Measurements from ENCODE around the gene GALNT10.

The GALNT10 gene

DNA sequence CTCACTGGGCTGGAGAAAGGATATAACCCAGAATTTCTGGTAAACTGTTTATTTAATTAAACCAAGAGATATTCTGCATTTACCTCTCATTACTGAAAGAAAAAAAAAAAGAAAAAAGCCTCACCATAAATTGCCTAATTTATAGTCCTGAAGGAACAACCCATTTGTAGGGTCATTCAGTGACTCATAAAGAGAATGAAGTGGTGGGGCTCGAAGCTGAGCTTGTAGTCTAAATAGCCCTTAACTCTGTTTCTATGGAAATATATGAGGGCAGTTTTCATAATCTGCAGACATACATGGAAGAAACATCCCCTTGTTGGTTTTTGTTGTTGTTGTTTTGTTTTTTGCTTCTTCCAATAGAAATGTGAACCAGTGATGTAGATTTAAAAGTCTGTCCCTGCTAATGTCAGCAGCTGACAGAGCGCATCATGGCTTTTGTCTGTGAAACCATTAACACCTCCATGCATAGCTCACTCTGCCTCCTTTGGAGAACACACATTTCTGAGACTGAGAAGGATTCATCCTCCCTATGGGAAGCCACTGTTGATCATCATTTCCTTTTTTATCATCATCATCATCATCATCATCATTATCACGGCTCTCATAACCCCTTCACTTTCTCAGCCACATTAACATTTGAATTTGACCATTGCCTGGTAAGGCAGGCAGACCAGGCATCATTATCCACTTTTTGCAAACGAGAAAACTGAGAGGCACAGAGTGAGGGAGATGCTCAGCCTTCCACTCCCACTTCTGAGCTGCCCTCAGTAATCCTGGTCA, 187.4 kb downstream of the GALNT10 start:
- no peak for DNase-seq (ENCODE audit: low spot score)

DNA sequence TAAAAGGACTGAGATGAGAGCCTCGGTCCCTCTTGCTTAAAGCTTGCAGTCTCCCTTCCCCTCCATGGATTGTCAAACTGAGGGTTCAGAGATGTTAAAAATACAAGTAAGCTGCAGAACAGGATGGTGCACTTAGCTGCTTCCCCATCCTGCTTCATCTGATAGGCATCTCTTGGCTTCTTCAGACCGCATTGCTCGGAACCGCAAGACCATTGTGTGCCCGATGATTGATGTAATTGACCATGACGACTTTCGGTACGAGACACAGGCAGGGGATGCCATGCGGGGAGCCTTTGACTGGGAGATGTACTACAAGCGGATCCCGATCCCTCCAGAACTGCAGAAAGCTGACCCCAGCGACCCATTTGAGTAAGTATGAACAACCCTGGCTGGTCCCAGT, 189.7 kb downstream of the GALNT10 start:
- no peak for DNase-seq (ENCODE audit: low spot score)

DNA sequence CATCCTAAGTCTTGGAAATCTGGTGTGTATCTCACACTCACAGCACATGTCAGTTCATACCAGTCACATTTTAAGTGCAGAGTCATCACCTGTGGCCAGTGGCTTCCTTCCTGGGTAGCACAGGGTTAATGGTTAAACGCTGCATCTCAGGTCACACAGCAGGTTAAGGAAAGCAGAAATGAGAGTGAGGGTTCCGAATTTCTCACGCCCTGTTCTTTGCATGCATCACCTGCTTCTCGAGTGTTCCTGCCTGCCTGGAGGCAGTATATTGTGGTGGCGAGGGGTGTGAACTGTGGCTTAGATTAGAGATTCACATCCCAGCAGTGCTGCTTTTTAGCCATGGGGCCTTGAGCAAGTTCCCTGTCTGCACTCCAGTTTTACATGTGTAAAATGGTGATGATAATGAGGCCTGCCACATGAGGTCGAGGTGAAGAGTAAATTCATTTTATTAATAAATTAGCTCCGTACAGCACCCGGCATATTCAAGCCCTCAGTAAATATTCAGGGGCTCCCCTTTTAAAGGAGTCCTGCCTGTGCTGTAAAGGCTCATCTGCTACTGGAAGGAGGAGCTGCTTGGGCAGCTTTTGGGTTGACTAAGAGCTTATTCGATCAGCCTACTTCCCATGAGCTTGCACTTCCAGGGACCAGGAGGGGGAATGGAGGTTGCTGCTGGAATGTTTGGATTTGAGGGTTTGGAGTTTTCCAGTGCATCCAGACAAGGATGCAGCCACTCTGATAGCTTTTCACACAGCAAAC, 194.1 kb downstream of the GALNT10 start:
- DNase-seq (ENCODE audit: low spot score): no peak

DNA sequence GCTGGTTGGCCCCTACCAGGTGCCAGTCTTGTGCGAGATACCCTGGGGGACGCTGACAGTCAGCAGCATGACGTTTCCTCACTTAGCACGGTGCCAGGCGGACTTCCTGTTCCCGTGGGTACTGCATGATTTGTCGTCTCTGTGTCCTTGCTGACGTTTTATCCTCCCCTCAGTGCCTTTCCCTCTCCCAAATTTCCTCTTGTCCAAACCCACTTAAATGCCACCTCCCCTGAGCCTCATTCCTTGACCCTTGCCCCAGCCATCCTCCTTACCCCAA, 194.6 kb downstream of the GALNT10 start:
- no peak for DNase-seq (ENCODE audit: low spot score)

DNA sequence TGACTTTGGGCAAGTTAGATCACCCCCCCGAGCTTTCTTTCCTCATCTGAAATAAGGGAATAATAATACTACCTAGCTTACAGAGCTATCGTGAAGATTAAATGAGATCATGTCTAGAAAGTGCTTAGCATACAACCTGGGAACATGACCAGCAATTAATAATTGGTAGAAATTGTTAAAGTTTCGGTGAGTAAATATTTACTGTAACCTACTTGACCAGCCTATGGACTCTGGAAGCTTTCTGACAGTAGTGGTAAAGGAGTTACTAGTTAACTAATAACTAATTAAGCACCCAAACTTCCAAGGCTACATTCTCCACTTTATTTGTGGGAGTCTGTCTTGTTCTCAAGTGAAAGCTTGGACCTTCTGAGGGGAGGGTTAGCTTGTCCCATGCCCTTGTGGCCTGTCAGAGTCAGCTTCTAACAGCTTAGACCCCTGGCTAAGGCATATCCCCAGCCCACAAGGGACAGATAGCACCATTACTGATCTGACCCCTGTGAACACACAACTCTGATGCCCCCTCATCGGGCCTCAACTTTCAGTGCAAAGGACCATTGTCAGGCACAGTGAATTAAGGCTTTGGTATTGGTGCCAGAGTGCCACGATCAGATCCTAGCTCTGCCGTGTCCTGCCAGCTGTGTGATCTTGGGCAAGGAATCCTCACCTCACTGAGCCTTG, 196.6 kb downstream of the GALNT10 start:
- DNase-seq (ENCODE audit: low spot score): no peak

DNA sequence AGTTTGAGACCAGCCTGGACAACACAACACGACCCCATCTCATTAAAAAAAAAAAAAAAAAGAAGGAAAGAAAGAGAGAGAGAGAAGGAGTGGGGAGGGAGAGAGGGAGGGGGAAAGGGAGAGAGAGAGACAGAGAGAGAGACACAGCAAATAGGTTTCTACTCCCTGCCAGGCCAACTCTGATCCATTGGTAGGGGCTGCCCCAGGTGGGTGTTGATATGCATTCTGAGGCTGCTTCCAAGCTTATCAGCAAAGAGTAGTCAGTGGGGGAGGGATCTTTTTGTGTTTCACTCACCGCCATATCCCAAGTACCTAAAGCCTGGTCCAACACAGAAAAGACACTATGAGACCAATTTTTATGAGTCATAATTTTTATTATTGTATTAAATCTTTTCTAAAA, 198.3 kb downstream of the GALNT10 start:
- DNase-seq (ENCODE audit: low spot score): no peak

DNA sequence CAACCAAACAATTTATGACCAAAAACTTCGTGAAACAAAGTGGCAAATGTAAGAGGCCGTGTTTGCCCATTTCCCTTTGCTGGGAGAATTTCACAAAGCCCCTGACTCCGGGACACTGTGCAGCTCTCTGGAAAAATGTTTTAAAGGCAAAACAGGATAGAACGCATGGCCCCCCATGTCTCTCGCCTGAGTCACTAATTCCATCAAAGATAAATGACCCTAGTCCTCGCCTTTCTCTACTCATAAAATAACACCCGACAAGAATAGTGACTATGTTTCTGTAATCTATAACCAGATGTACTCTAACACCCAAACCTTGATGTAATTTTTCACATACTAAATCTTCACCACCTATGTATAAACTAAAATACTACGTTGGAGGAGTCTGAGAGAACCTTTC, 199.6 kb downstream of the GALNT10 start:
- no peak for DNase-seq (ENCODE audit: low spot score)

DNA sequence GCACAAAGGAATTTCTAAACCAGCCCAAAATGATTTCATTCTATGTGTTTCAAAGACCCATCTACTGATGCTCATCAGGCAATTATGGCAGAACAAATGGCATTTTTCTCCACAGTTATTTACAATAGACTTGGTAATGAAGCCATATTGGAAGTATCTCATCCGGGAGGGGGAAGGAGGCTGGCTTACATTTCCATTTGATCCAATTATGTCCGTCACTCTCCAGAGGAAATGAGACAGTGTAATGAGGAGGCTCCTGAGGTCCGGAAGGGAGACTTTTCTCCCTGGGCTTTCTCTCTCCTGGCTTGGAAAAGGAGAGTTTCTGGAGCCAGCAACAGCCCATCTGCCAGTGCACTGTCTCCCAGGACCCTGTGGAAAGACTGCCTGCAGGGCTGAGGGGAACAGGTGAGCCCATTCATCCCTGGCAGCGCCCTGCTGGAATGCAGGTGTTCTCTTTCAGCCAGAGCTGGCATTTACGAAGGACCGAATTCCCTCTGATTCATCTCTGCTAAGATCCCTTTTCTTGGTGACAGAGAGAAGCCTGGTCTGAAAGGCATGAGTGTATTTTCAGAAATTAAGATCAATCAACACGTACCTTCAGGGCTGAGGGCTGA, 200.3 kb downstream of the GALNT10 start:
- no peak for DNase-seq (ENCODE audit: low spot score)

DNA sequence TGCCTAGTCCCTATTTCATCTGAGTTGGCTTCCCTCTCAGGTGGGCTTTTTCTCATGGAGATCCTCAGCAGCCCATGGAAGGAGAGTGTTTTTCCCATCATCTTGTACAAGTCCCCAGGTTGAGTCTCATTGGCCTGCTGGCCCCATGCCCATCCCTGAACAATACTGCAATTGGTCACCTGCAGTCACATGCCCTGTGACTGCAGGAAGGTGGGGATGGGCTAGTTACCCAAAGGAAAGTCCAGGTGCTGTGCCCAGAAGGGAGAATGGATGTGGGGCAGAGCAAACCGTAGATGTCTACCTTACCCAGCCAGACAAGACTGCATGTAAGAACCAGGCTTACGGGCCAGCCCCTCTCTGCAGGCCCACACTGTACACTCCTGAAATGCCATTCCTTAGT, 201.3 kb downstream of the GALNT10 start:
- DNase-seq (ENCODE audit: low spot score): no peak

DNA sequence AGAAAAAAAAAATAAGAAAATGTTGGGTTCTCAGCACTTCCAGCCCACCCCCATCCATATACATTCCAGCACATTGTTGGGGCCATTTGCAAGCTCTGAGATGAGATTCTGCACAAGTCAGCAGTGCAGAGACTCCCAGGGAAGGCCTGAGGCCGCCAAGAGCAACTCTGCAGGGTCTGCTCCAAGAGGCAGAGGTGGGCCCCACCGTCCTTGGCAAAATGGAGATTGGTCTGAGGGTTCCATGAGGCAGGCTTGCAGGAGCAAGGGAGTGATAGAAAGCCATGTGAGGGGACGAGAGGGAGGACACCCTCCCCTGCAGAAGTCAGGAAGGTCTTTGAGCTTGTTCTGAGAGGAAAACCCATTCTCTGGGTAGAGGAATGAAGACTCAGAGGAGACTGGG, 203.3 kb downstream of the GALNT10 start:
- no peak for DNase-seq (ENCODE audit: low spot score)

DNA sequence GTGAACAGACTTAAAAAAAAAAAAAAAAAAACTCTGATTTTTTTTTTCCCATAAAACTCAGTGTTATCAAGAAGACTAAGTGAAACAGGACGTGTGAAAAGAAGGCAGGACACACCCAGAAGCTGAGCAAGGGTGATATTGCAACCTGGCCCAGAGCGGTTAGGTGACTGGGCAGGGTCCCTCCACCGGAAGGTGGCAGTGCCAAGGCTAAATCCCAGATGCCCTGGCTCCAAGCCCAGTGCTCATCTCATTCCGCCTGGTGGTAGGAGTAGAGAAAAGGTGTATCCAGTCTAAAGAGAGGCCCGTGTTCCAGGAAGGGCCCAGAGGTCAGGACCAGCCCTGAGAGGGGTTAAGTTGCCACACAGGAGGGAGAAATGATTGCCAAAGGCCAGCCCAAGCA, 203.8 kb downstream of the GALNT10 start:
- DNase-seq (ENCODE audit: low spot score): no peak

DNA sequence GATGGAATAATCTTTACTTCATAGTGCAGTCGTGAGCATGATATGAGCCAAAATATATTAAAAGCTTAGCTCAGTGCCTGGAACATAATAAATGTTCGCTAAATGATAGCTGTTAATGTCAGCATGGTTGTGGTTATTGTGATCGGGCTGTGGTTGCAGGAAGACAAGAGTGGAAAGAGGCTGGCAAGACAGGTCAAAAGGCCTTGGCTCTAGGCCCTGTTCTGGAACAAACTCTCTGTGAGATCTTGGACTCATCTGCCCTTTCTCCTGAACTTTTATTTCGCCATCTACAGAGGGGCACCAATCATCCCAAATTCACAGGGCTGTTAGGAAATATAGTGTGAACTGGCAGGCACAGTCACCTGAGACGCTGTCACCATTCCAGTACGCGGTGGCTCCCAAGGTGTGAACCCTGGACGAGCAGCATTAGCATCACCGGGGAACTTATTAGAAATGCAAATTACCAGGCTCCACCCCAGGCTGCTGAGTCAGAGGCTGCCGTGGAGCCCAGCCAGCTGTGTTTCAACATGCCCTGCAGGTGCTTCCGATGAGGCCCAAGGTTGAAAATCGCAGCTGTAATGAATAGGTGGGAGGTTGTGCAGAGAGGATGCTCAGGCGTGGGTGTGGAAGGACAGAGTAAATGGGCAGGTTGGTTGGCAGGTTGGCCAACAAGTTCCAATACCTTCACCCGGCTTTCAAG, 205.0 kb downstream of the GALNT10 start:
- DNase-seq (ENCODE audit: low spot score): no peak

DNA sequence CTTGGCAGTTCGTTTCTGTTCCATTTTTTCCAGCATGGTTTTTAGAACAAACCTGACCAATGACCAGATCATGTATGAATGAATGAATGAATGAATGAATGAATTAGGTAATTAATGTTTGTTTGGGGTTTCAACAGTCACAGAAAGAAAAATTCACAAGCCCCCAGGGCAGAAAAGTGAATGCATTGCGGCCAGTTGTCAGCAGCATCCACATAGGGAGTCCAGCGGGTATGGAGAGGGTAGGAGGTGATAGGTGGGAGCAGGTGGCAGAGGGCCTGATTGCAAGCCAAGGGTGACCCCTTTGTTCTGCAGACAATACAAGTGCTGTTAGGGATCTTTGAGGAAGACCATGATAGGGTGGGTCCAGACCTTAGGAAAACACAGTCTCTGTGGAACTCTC, 205.6 kb downstream of the GALNT10 start:
- DNase-seq (ENCODE audit: low spot score): no peak

DNA sequence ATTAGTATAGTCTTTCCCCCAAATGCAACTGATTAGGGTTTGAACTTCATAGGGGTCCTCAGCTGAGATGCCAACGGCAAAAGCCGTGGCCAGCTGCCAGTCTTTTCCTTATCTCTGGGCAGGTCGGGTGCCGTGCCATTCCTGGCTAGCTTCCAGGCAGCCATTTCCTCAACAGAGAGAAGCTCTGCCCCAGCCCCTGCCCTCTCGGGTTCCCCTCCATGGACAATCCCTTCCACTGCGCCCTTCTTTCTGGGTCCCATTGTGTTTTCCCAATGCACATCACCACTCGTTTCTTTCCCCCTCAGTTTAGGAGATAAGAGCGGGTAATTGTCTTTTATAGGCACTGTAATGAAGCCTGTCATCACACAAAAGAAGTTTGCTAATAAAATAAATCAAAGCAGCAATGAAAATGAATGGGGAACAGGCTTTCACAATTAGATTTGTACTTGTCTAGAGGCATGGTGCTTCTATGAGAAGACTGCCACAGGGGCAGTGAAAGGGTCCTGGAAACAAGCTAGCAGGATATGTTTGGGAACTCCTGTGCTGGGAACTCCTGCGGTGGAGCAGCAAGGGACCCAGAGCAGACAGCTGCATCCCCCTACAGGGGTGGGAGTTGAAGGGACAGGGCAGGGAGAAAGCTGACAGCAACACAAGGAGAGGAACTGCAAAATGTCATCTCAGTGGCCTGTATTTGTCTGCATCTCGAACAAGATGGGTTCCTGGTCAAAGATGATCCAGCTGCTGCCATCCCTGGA, 207.3 kb downstream of the GALNT10 start:
- no peak for DNase-seq (ENCODE audit: low spot score)

DNA sequence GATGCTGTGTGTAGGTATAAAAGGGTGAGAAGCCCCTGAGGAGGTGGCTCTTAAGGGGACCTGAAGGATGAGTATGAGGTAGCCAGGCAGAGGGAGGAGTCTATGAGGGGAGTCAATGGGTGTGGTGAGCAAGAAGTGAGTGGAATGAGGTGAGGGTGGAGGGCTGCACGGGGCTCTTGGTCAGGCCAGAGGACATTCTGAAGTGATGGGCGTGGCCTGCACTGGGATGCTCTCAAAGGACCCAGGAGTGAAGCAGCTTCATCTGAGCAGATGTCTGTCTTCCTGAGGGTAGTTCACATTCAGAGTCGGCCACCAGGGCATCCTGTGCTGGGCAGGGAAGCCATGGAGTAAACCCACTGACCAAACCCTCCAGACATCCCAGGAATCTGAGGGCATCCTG, 210.1 kb downstream of the GALNT10 start:
- DNase-seq (ENCODE audit: low spot score): no peak

DNA sequence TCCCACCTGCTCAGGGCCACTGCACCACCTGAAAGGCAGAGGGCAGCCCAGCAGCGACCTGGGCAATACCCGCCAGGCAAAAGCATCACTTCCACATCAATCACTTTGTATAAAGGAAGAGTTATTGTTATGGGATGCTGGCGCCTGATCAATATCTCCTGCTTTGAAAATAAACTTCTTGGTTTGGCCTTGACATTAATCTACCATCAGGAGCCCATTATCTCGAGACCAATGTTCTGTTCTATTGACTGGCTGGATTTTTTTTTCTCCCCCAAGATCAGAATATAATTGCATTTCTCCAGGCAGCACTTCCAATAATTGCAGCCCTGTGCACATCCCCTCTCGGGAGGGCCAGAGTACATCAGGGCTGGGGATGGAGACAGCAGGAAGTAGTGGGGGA, 210.8 kb downstream of the GALNT10 start:
- no peak for DNase-seq (ENCODE audit: low spot score)

DNA sequence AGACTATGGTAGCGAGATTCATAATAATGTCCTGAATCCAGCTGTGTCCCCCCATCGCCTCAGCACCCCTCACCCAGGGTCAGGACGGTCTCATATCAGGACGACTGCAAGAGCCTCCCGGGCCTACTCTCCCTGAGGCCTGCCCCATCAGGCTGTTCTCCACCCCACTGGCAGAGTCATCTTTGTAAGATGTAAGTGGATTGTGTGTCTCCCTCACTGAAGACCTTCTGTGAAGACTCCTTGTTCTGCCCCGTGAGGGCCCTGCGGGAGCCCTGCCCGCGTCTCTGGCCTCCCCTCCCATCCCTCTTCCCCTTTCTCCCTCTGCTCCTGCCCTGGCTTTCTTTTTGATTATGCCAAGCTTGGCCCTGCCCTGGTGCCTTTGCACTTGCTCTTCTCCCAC, 211.4 kb downstream of the GALNT10 start:
- DNase-seq (ENCODE audit: low spot score): no peak

DNA sequence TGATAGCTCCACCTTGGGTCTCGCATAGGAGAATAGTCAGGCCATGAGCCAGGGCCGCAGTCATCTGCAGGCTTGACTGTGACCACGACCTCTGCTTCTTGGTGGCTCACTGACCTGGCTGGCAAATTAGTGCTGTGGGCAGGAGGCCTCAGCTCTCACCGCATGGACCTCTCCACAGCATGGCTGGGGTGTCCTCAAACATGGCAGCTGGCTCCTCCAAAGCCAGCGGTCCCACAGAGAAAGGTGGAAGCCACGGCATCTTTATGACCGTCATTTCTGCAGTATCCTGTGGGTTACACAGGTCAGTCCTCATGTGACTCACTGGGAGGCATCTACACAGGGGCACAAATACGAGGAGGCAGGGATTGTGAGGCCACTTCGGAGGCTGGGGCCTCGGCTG, 212.1 kb downstream of the GALNT10 start:
- no peak for DNase-seq (ENCODE audit: low spot score)

DNA sequence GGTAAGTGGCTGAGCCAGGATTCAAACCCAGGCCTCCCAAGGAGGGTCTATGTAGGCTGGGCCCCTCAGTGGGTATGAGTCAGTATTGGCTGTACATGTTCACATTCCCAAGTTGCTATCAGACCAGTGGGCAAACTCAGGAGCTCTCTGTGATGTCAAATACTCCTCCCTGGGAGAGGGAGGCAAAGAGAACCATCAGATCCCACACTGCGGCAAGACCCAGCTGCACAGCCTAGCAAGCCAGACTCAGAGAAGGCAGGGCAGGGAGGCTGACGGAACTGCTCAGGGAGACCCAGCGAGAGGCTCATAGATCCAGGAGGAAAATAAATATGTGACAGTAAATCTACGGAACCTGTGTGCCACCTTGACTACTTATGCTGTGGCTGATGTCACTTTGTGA, 212.7 kb downstream of the GALNT10 start:
- DNase-seq (ENCODE audit: low spot score): no peak

DNA sequence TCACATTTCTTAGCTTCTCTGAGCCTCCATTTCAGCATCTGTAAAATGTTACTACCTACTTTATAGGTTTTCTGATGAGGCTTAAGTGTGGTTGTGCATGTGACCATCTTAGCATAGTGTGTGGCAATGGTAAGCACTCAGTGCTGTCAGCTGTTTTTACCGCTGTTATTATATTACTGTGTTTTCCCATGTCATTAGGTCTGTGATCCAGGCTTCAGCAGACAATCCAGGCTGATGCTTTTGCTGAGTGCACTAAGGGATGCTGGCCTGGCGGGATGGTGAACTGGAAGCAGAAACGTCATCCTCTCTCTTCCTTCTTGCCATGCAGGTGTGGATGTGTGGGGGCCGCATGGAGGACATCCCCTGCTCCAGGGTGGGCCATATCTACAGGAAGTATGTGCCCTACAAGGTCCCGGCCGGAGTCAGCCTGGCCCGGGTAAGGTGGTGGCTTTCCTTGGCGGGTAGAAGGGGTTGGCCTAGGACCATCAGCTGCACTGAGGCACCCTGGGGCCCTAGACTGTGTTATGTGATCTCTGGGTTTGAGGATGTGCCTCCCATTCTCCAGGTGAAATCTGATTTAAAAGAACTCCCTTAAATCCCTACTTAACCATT, 213.3 kb downstream of the GALNT10 start:
- DNase-seq (ENCODE audit: low spot score): no peak
